HCT116 (cell line): ENCODE results near the gene SQSTM1.

Experiments used
- CEBPB ChIP-seq: IDR thresholded peaks from 2 replicates; pipeline ENCODE4 v1.6.1; 2012; ENCODE audit warnings: low read depth
- ELF1 ChIP-seq: IDR thresholded peaks from 2 replicates; pipeline ENCODE4 v1.6.1; 2012; ENCODE audit warnings: low read depth, borderline replicate concordance
- EZH2 ChIP-seq: fragments of 200-600 bp; sonication (generic); IDR thresholded peaks from 2 replicates; pipeline ENCODE4 v1.6.1; 2017; ENCODE audit warnings: antibody characterized with exemption, mixed run types
- EZH2phosphoT487 ChIP-seq: fragments of 200-600 bp; IDR thresholded peaks from 2 replicates; pipeline ENCODE4 v1.6.1; 2018; ENCODE audit warnings: antibody characterized with exemption, borderline replicate concordance
- JUND ChIP-seq: IDR thresholded peaks from 2 replicates; pipeline ENCODE4 v1.6.1; 2012
- POLR2A ChIP-seq: IDR thresholded peaks from 2 replicates; pipeline ENCODE4 v1.7.0; 2011; ENCODE audit warnings: borderline replicate concordance; ENCODE audit not compliant: insufficient read depth, insufficient read length; ENCODE audit errors: extremely low read depth
- POLR2AphosphoS5 ChIP-seq: IDR thresholded peaks from 2 replicates; pipeline ENCODE4 v1.6.1; 2011; ENCODE audit warnings: mild to moderate bottlenecking, low read depth, low read length, moderate library complexity
- RAD21 ChIP-seq: IDR thresholded peaks from 2 replicates; pipeline ENCODE4 v1.6.1; 2012; ENCODE audit warnings: low read depth, mild to moderate bottlenecking
- YY1 ChIP-seq: IDR thresholded peaks from 2 replicates; pipeline ENCODE4 v1.6.1; 2011; ENCODE audit warnings: low read length, low read depth, moderate library complexity, mild to moderate bottlenecking; ENCODE audit not compliant: insufficient replicate concordance; ENCODE audit errors: extremely low read depth
- TF ChIP-seq, protein P1 (sequence below), 3 experiments: fragments of 200-600 bp in 1 of 3; sonication (generic) in 1 of 3; IDR thresholded peaks in 2 of 3; conservative IDR thresholded peaks in 1 of 3; 2 replicates each; pipeline ENCODE4 v1.5.1; 2012 to 2017; ENCODE audit warnings: low read depth in 2 of 3, low read length in 2 of 3, antibody characterized with exemption in 1 of 3, borderline replicate concordance in 1 of 3, control low read depth in 1 of 3, mild to moderate bottlenecking in 1 of 3, mixed read lengths in 1 of 3, mixed run types in 1 of 3, moderate library complexity in 1 of 3; ENCODE audit not compliant: insufficient read depth in 1 of 3
- TF ChIP-seq, protein P2 (sequence below): IDR thresholded peaks from 2 replicates; pipeline ENCODE4 v1.6.1; 2012
- TF ChIP-seq, protein P3 (sequence below): IDR thresholded peaks from 2 replicates; pipeline ENCODE4 v1.6.1; 2012; ENCODE audit warnings: low read depth
- TF ChIP-seq, protein P4 (sequence below): IDR thresholded peaks from 2 replicates; pipeline ENCODE4 v1.6.1; 2012

DNA sequence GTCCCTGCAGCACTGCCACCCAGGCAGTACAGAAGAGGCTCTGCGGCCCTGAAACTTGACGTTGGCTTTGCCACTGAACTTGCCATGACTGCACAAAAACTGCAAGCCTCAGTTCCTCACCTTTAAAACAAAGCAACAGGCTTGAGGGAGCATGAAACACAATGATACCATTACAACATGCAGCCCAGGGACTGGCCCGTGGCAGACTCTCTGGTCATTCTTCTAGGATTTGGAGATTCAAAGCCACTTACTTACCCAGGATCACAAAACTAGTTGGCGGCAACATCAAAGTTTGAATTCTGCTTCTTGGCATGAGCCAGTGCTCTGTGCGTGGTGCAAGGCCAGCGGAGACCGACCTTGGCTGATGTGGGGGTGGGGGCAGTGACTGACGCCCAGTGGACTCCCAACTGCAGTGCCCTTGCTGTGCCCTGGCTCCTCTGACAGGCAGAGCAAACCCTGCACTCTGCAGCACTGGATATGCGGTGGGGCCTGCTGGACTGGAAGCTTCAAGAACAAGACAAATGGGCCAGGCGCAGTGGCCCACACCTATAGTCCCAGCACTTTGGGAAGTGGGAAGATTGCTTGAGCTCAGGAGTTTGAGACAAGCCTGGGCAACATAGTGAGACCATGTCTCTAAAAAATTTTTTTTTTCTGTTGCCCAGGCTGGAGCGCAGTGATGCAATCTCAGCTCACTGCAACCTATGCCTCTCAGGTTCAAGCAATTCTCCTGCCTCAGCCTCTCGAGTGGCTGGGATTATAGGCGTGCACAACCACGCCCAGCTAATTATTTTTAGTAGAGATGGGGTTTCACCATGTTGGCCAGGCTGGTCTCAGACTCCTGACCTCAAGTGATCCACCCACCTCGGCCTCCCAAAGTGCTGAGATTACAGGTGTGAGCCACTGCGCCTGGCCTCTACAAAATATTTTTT is 18.9 kb downstream of the SQSTM1 start:
- TF ChIP-seq, protein P1, sequence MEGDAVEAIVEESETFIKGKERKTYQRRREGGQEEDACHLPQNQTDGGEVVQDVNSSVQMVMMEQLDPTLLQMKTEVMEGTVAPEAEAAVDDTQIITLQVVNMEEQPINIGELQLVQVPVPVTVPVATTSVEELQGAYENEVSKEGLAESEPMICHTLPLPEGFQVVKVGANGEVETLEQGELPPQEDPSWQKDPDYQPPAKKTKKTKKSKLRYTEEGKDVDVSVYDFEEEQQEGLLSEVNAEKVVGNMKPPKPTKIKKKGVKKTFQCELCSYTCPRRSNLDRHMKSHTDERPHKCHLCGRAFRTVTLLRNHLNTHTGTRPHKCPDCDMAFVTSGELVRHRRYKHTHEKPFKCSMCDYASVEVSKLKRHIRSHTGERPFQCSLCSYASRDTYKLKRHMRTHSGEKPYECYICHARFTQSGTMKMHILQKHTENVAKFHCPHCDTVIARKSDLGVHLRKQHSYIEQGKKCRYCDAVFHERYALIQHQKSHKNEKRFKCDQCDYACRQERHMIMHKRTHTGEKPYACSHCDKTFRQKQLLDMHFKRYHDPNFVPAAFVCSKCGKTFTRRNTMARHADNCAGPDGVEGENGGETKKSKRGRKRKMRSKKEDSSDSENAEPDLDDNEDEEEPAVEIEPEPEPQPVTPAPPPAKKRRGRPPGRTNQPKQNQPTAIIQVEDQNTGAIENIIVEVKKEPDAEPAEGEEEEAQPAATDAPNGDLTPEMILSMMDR (IDR thresholded peaks at IDR 0.05 in 2 of 3, conservative IDR thresholded peaks at IDR 0.05 in 1 of 3; ENCODE audit: borderline replicate concordance in 1 of 3, insufficient read depth in 1 of 3, low read depth in 2 of 3, low read length in 2 of 3): no peak
- TF ChIP-seq POLR2A (no peak), POLR2AphosphoS5 (peak; percentile 52; the same call in 1 of the 2 replicates), EZH2 (no peak), JUND (no peak; the same call in 1 of the 2 replicates), YY1 (no peak), EZH2phosphoT487 (no peak), CEBPB (no peak), ELF1 (no peak), RAD21 (no peak)
- TF ChIP-seq, protein P2, sequence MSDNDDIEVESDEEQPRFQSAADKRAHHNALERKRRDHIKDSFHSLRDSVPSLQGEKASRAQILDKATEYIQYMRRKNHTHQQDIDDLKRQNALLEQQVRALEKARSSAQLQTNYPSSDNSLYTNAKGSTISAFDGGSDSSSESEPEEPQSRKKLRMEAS: no peak
- TF ChIP-seq, protein P3, sequence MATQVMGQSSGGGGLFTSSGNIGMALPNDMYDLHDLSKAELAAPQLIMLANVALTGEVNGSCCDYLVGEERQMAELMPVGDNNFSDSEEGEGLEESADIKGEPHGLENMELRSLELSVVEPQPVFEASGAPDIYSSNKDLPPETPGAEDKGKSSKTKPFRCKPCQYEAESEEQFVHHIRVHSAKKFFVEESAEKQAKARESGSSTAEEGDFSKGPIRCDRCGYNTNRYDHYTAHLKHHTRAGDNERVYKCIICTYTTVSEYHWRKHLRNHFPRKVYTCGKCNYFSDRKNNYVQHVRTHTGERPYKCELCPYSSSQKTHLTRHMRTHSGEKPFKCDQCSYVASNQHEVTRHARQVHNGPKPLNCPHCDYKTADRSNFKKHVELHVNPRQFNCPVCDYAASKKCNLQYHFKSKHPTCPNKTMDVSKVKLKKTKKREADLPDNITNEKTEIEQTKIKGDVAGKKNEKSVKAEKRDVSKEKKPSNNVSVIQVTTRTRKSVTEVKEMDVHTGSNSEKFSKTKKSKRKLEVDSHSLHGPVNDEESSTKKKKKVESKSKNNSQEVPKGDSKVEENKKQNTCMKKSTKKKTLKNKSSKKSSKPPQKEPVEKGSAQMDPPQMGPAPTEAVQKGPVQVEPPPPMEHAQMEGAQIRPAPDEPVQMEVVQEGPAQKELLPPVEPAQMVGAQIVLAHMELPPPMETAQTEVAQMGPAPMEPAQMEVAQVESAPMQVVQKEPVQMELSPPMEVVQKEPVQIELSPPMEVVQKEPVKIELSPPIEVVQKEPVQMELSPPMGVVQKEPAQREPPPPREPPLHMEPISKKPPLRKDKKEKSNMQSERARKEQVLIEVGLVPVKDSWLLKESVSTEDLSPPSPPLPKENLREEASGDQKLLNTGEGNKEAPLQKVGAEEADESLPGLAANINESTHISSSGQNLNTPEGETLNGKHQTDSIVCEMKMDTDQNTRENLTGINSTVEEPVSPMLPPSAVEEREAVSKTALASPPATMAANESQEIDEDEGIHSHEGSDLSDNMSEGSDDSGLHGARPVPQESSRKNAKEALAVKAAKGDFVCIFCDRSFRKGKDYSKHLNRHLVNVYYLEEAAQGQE: no peak
- TF ChIP-seq, protein P4, sequence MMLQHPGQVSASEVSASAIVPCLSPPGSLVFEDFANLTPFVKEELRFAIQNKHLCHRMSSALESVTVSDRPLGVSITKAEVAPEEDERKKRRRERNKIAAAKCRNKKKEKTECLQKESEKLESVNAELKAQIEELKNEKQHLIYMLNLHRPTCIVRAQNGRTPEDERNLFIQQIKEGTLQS: no peak
